A549 (cell line): Measurements from ENCODE around the gene STK16.

ENCODE experiments used
- BCL3 ChIP-seq: fragments of >200 bp; sonication (Bioruptor Twin); formaldehyde crosslinking; IDR thresholded peaks from 3 replicates; pipeline ENCODE4 v1.6.1; 2016
- BHLHE40 ChIP-seq: IDR thresholded peaks from 2 replicates; pipeline ENCODE4 v1.6.1; 2012; ENCODE audit warnings: low read depth, low read length, inconsistent platforms
- CHD2 ChIP-seq: fragments of 150-350 bp; IDR thresholded peaks from 2 replicates; pipeline ENCODE4 v1.6.1; 2014; ENCODE audit warnings: low read length; ENCODE audit not compliant: partially characterized antibody
- JUNB ChIP-seq: fragments of >200 bp; sonication (Bioruptor Twin); formaldehyde crosslinking; IDR thresholded peaks from 2 replicates; pipeline ENCODE4 v1.6.1; 2016
- RAD21 ChIP-seq, 2 experiments: fragments of >200 bp in 1 of 2; sonication (Bioruptor Twin) in 1 of 2; formaldehyde crosslinking in 1 of 2; IDR thresholded peaks in 1 of 2; conservative IDR thresholded peaks in 1 of 2; 2 replicates in 1 of 2; 3 replicates in 1 of 2; pipeline ENCODE4 v1.6.1; 2012 to 2018; ENCODE audit warnings: inconsistent platforms in 1 of 2
- REST ChIP-seq: fragments of 200-600 bp; sonication (generic); IDR thresholded peaks from 2 replicates; pipeline ENCODE4 v1.6.1; 2016; ENCODE audit warnings: antibody characterized with exemption, mild to moderate bottlenecking, moderate library complexity
- RNF2 ChIP-seq: fragments of 200-600 bp; sonication (generic); IDR thresholded peaks from 2 replicates; pipeline ENCODE4 v1.6.1; 2016; ENCODE audit warnings: low read depth, mild to moderate bottlenecking, antibody characterized with exemption, moderate library complexity, borderline replicate concordance
- TF ChIP-seq, protein P1 (sequence below): fragments of >200 bp; sonication (Bioruptor Twin); formaldehyde crosslinking; IDR thresholded peaks from 3 replicates; pipeline ENCODE4 v1.5.1; 2016

GRCh38 chr2:219220652-219221402 lies 24.5 kb upstream of the STK16 start:
- no peak for TF ChIP-seq RNF2
- TF ChIP-seq RAD21 (conservative IDR thresholded peaks at IDR 0.05 in 1 of 2, IDR thresholded peaks at IDR 0.05 in 1 of 2), result no peak
- TF ChIP-seq, protein P1, sequence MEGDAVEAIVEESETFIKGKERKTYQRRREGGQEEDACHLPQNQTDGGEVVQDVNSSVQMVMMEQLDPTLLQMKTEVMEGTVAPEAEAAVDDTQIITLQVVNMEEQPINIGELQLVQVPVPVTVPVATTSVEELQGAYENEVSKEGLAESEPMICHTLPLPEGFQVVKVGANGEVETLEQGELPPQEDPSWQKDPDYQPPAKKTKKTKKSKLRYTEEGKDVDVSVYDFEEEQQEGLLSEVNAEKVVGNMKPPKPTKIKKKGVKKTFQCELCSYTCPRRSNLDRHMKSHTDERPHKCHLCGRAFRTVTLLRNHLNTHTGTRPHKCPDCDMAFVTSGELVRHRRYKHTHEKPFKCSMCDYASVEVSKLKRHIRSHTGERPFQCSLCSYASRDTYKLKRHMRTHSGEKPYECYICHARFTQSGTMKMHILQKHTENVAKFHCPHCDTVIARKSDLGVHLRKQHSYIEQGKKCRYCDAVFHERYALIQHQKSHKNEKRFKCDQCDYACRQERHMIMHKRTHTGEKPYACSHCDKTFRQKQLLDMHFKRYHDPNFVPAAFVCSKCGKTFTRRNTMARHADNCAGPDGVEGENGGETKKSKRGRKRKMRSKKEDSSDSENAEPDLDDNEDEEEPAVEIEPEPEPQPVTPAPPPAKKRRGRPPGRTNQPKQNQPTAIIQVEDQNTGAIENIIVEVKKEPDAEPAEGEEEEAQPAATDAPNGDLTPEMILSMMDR, result no peak
- TF ChIP-seq BCL3, result no peak
- no peak for TF ChIP-seq CHD2
- TF ChIP-seq REST, result no peak
- no peak for TF ChIP-seq JUNB
- TF ChIP-seq BHLHE40, result no peak
